ENCODE data around the gene USP8.

Gene USP8

DNA sequence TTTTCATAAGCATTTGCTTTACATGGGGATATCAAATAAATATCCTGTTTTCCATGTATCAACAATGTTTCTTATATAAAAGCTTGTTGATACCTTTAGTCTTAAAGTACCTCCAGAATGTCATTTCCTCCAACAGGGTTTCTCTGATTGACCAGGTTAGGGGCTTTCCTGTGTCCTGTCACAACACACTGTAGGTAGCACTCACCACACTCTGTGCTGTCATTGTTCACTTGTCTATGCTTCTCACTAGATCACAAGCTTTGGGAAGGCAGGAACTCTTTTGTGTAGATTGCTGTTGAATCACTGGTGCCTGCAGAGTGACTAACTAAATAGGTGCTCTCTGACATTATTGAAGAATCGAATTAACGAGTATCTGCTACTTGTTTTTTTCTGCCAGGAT is 72.5 kb downstream of the USP8 start:
- Histone ChIP-seq H3K27me3 (replicated peaks; ENCODE audit: insufficient read depth, low read length) (no peaks in the 10 kb centered on the region), H3K4me3 (ENCODE audit: low read length) (no peak overlapping the region), H3F3A (ENCODE audit: insufficient read depth, low read length) (no peaks in the 10 kb centered on the region), H3K9ac (ENCODE audit: low read length) (no peak overlapping the region), H3K4me1 (ENCODE audit: low read length) (no peaks in the 10 kb centered on the region), H3K36me3 (replicated peaks; ENCODE audit: insufficient read depth, low read length) (peaks cover 9% of the 10 kb centered on the region; the same call in 1 of the 2 replicates), H3K9me3 (replicated peaks; ENCODE audit: insufficient read depth, low read length) (no peaks in the 10 kb centered on the region), H4K20me1 (ENCODE audit: insufficient read depth, low read length) (no peaks in the 10 kb centered on the region), H3K79me2 (ENCODE audit: low read length) (no peaks in the 10 kb centered on the region), H3K9me2 (replicated peaks; ENCODE audit: insufficient read depth, low read length) (no peaks in the 10 kb centered on the region), H3K4me2 (ENCODE audit: low read depth, low read length) (no peak overlapping the region), H3K27ac (ENCODE audit: low read length) (no peak overlapping the region), H2AFZ (ENCODE audit: low read length) (no peak overlapping the region)
- DNase-seq: no peak
- TF ChIP-seq, protein P1, sequence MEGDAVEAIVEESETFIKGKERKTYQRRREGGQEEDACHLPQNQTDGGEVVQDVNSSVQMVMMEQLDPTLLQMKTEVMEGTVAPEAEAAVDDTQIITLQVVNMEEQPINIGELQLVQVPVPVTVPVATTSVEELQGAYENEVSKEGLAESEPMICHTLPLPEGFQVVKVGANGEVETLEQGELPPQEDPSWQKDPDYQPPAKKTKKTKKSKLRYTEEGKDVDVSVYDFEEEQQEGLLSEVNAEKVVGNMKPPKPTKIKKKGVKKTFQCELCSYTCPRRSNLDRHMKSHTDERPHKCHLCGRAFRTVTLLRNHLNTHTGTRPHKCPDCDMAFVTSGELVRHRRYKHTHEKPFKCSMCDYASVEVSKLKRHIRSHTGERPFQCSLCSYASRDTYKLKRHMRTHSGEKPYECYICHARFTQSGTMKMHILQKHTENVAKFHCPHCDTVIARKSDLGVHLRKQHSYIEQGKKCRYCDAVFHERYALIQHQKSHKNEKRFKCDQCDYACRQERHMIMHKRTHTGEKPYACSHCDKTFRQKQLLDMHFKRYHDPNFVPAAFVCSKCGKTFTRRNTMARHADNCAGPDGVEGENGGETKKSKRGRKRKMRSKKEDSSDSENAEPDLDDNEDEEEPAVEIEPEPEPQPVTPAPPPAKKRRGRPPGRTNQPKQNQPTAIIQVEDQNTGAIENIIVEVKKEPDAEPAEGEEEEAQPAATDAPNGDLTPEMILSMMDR (IDR thresholded peaks at IDR 0.05; ENCODE audit: low read length): no peak
- no peak for TF ChIP-seq EZH2 (optimal IDR thresholded peaks at IDR 0.05; ENCODE audit: low read depth, low read length)

DNA sequence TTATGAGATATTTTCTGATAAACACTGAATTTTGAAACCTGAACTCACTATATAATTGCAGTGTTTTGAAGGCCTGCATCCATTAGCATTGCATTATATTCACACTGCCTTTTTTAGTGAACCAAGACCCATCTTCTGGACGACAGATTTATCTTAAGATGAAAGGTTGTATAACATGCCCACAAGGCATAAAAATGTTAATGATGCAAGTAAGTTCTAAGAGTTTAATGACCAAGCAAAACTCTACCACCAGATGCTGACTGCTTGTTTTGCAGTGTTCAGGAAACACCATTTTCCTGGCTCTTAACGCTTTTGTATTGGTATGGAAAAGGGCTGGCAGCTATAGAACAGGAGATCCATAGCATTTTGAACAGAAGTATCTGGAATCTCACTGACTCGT is 76.1 kb downstream of the USP8 start:
- no peak for DNase-seq
- Histone ChIP-seq H3K27ac (ENCODE audit: low read length) (no peak overlapping the region), H2AFZ (ENCODE audit: low read length) (no peak overlapping the region), H3K27me3 (replicated peaks; ENCODE audit: insufficient read depth, low read length) (no peaks in the 10 kb centered on the region), H3K36me3 (replicated peaks; ENCODE audit: insufficient read depth, low read length) (peaks cover 9% of the 10 kb centered on the region; the same call in 1 of the 2 replicates), H3K4me2 (ENCODE audit: low read depth, low read length) (no peak overlapping the region), H3K79me2 (ENCODE audit: low read length) (no peaks in the 10 kb centered on the region), H3K4me3 (ENCODE audit: low read length) (no peak overlapping the region), H3F3A (ENCODE audit: insufficient read depth, low read length) (no peaks in the 10 kb centered on the region), H3K9me2 (replicated peaks; ENCODE audit: insufficient read depth, low read length) (no peaks in the 10 kb centered on the region), H3K4me1 (ENCODE audit: low read length) (no peaks in the 10 kb centered on the region), H3K9ac (ENCODE audit: low read length) (no peak overlapping the region), H3K9me3 (replicated peaks; ENCODE audit: insufficient read depth, low read length) (no peaks in the 10 kb centered on the region), H4K20me1 (ENCODE audit: insufficient read depth, low read length) (no peaks in the 10 kb centered on the region)
- TF ChIP-seq, protein P1 (IDR thresholded peaks at IDR 0.05; ENCODE audit: low read length): no peak
- TF ChIP-seq EZH2phosphoT487 (IDR thresholded peaks at IDR 0.05; ENCODE audit: low read length) (no peak), EZH2 (optimal IDR thresholded peaks at IDR 0.05; ENCODE audit: low read depth, low read length) (no peak)

DNA sequence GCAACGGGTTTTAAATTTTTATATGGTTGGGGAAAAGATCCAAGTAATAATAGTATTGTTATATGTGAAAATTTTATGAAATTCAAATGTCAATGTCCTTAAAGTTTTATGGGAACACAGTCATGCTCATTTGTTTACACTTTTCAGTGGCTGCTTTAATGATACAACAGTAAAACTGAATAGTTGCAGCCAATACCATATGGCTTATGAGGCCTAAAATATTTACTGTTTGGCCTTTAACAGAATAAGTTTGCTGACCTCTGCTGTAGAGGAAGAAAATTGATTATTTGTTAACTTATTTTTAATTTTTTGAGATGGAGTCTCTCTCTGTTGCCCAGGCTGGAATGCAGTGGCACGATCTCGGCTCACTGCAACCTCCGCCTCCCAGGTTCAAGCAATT is 77.6 kb downstream of the USP8 start:
- H3K4me3 ChIP-seq (ENCODE audit: low read length): no peak overlapping the region

More for the DNA sequence above, 77.6 kb downstream of the USP8 start:
- no peaks in the 10 kb centered on the region for H3K9me3 ChIP-seq (replicated peaks; ENCODE audit: insufficient read depth, low read length)
- H3K27me3 ChIP-seq (replicated peaks; ENCODE audit: insufficient read depth, low read length): no peaks in the 10 kb centered on the region
- no peak for DNase-seq
- no peak overlapping the region for H3K9ac ChIP-seq (ENCODE audit: low read length)
- no peak overlapping the region for H2AFZ ChIP-seq (ENCODE audit: low read length)
- H3K9me2 ChIP-seq (replicated peaks; ENCODE audit: insufficient read depth, low read length): no peaks in the 10 kb centered on the region
- H3K27ac ChIP-seq (ENCODE audit: low read length): no peak overlapping the region
- no peaks in the 10 kb centered on the region for H3K4me1 ChIP-seq (ENCODE audit: low read length)
- TF ChIP-seq, protein P1 (IDR thresholded peaks at IDR 0.05; ENCODE audit: low read length): no peak
- TF ChIP-seq EZH2 (optimal IDR thresholded peaks at IDR 0.05; ENCODE audit: low read depth, low read length): no peak
- no peak for TF ChIP-seq EZH2phosphoT487 (IDR thresholded peaks at IDR 0.05; ENCODE audit: low read length)
- H3F3A ChIP-seq (ENCODE audit: insufficient read depth, low read length): no peaks in the 10 kb centered on the region
- no peak overlapping the region for H3K4me2 ChIP-seq (ENCODE audit: low read depth, low read length)
- H4K20me1 ChIP-seq (ENCODE audit: insufficient read depth, low read length): no peaks in the 10 kb centered on the region
- peaks cover 9% of the 10 kb centered on the region; the same call in 1 of the 2 replicates for H3K36me3 ChIP-seq (replicated peaks; ENCODE audit: insufficient read depth, low read length)
- no peaks in the 10 kb centered on the region for H3K79me2 ChIP-seq (ENCODE audit: low read length)
